Embryonic facial prominence (tissue), 1 donor: ENCODE measurements around the gene SART3.
"Not testable (repeated sequence)": the region's sequence is repeated elsewhere in the genome, so short reads cannot be mapped to it uniquely, and the experiment has no call there.

Experiments
- DNase-seq: peaks from one replicate; pipeline ENCODE4 v3.0.0-alpha.2; 2016; ENCODE audit errors: extremely low spot score

The SART3 gene

DNA sequence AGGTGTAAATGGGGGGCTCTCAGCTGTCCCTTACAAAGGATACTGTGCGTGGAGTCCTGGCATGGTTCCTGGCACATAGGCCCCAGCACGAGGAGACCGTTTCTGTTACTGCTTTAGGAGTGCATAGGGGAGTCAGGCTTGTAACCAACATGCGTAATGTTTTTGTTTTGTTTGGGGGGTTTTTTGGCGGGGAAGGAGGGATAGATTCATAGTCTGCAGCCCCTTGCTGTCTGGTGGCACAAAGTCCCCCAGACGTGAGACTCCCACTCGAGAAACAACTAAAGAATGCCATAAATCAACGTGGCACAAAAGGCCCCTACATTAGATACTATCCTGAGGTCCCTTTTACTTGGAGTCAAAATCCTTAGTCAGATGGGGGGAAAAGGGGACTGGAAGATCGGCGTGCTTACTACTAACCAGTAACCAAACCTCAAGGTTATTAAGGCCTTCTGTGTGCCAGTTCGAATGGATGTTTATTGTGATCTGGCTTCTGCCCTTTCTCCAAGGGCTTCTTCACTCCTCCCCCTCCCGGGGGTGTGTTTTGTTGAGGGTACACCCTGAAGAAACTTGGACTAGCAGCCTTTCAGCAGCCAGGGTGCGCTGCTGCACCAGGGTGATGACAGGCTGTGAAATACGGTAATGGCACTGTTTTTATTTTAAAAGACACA lies 2.3 kb upstream of the SART3 start:
- peak; percentile 61 for DNase-seq

DNA sequence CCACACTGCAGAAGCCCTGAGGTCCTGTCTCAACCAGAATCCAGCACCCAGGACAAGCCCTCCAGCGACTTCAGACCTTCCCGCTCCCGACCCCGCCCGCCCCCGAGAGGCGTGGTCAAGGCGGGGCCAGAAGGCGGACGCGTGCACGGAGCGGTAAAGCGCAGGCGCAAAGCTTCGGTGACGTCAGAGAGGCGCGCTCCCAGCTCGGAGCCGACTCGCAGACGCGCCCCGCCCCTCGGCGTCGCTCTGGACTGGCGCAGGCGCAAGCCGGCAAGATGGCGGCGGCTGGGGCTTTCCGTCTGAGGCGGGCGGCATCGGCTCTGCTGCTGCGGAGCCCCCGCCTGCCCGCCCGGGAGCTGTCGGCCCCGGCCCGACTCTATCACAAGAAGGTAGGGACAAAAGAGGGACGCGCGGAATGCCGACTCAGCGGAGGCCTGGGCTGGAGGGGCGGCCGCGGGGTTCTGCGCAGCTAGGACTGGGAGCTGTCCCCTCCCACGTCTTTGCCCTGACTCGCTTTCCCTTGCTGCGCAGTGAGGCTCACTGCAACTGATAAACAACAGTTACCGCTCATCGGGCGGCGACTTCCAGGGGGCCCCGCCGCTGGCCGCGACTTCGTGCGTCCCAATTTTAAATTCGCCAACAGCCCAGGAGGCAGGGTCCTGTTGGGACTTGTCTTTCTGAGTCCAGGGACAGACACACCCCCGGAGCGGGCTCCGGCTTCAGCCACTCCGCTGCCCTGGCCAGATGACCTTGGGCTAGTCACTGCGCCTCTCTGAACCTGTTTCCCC lies 1.6 kb upstream of the SART3 start, which contains the start of gene ISCU:
TSS of gene ISCU (plus strand) at position 249 of the 788 bp plus-strand sequence. CDS start at position 276, 27 bp downstream.
- peak; percentile 93 for DNase-seq

DNA sequence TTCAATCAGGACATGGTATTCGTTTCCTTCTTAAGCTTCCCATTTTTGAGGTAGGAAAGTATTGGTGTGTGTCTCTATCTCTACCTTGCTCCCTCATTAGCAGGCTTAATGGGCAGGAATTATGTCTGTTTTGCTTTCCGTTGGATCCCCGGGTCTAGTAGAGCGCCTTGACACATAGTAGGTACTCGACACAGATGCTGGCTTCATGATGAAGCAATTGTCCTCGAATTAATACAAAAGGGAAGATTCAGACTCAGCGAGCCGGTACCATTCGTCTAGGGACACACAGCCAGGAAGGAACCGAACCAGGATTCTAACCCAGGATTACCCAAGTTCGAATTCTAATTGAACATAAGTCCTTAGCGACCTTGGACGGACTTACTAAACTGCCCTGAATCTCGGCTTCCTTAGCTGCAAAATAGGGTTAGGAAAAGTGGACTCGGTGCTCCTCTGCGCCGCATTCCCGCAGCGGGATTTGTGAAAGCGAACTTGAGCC lies 927 bp upstream of the SART3 start:
- peak; percentile 29 for DNase-seq

DNA sequence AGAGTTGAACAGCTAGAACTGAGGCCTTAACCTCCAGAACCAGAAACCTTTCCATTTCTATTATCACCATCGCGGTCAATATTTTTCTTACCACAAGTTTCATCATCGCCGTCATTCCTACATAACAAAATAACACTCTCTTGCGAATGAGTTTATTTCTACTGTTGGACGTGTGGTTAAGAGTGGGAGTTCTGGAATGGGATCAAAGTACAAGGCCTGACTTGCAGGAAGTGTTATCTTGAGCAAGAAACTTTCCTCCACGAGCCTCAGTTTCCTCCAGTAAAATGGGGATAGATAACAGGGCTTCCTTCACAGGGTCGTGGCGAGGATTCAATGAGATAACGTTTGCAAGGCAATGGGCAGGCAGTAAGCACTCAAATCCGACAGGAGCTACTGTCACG lies 652 bp downstream of the SART3 start:
- DNase-seq, result no peak

DNA sequence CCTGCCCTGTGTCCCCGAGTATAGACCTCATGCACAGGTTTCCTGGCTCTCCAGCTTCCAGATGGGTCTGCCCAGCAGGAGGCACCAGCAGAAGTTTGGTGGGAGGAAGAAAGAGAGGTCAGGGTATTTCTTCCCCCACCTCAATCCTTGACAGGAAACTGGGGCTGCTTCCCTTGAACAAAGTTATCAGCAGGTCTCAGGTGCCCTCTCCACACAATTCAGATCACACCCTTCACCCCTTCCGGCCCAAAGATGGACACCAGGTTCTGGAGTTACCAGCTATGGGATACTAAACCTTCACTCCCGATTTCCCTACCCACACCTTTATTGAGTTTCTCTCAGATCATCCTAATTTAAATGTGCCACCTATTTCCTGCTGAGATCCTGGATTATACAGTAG lies 1.2 kb downstream of the SART3 start:
- no peak for DNase-seq

DNA sequence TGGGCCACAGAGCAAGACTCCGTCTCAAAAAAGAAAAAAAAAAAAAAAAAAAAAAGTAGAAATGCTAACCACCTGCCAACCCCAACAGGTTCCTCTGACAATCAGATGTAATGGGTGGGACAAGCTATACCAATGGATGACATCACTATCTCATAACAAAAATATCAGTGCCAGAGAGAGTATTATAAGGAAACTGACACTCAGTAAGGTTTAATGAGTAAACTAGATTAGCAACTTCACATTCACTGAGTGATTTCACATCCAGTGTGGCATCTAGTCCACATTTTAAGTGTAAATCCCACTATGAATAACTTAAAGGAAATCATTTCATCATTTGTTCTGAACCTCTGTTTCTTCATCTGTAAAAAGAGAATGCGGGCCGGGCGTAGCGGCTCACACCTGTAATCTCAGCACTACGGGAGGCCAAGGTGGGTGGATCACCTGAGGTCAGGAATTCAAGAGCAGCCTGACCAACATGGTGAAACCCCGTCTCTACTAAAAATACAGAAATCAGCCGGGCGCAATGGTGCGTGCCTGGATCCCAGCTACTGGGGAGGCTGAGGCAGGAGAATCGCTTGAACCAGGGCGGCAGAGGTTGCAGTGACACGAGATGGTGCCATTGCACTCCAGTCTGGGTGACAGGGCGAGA lies 1.8 kb downstream of the SART3 start:
- DNase-seq, result no peak

DNA sequence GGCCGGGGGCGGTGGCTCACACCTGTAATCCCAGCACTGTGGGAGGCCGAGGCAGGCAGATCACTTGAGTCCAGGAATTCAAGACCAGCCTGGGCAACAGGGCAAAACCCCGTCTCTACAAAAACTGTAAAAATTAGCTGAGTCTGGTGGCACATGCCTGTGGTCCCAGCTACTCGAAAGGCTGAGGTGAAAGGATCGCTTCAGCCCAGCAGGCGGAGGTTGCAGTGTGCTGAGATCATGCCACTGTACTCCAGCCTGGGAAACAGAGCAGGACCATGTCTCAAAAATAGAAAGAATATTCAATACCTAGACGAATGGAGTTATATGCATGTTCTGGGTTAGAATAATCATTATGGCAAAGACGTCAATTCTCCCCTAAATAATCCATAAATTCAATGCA lies 5.6 kb downstream of the SART3 start:
- DNase-seq, result not testable (repeated sequence)

DNA sequence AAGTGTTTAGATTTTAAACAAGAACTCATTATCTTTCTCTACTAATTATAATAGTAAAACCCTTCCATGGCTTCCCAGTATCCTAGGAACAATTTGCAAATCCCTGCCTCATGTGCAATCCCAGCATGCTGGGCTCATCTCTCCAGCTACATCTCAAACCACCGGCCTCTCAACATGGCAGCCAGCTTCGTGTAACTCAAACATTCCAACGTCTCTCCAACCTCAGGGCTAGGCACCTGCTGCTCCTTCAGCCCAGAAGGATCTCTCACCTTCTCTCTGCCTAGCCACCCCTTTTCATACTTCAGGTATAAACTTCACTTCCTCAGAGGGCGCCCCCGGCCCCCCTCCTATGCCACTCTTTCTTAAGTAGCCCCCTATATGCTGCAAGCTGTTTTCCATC lies 7.2 kb downstream of the SART3 start:
- DNase-seq, result no peak

DNA sequence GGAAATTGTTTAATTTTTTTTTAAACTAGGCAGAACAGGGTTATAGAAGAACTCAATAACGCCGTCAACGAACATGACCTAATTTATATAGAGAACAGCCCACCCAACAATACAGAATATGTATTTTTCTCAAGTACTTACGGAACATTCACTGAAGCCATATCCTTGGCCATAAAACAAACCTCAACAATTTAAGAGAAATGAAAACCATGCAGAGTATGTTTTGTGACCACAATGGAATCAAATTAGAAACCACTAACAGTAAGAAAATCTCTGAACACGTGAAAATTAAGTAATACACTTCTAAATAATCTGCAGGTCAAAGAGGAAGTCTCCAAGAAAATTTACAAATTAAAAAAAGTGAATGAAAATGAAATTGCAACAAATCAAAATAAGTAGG lies 9.4 kb downstream of the SART3 start:
- no peak for DNase-seq

DNA sequence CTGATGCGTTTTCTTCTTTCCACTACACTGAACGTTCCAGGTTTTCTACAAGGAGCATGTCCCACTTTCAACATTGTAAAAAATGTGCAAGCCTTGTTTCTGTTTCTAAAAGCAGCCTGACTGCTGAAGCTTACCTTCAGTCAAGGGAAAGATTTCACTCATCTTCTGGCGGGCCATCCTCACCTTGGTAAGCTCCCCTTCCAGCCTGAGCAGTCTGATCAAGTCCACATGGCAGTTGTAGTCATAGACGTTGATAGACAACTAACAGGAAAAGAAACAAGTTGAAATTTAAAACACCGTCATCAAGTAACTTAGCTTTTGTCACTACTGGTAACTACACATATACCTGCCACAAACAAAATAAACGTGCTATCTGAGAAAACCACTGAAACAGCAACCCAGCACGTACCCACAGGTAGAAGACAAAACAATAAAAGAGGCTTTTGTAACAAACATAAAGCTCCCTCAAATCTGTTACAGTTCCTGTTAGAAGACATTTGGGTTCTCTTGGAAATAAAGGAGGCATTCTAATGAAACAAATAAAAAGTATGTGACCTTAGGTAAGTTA lies 11.9 kb downstream of the SART3 start:
- DNase-seq, result no peak

DNA sequence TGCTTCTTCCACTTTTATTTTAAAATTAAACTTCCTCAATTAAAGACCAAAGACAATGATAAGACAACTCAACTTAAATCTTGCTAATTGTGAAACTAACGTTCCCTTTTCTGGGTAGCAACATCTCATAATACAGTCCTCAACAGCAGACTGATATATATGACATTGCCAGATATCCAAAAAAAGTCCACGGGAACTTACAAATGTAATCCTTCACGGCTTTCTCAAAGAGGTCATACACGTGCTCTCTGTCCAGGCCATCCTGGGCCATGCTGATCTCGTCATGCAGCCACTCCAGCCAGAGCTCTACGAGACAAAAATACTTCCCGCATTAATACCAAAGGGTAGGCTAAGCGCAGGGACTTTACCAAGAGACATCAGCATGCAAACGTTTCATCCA lies 13.3 kb downstream of the SART3 start:
- no peak for DNase-seq

DNA sequence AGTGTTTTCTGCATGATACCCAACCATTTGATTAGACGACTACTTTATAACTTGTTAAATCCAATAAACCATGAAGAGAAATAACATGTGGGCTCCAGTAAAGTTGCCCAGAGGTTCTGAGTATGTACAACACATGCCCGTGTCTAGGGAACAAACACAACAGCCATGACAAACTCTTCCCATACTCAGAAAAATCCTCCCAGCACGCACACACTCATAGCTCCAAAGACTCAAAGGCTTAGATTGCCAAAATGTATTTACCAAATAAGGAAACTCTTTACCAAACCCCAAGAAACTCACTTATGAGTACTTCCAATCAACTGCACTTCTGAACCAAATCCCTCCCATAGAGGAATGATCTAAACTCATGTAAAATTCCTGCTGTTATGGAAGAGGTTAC lies 17.3 kb downstream of the SART3 start:
- no peak for DNase-seq

DNA sequence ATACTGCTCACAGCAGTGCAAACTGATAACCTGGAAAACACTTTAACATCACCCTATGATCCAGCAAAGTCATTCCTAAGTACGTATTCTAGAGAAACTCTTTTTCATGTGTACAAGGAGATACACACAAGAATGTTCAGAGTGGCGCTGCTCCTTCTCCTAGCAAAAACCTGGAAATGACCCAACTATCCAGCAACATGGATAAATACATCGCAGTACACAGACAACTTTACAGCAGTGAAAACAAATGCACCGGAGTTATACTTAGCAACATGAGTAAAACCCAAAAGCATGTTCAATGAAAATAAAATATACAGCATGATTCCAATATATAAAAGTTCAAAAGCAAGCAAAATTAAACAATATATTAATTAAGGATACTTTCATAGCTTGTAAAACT lies 18.7 kb downstream of the SART3 start:
- DNase-seq, result no peak

DNA sequence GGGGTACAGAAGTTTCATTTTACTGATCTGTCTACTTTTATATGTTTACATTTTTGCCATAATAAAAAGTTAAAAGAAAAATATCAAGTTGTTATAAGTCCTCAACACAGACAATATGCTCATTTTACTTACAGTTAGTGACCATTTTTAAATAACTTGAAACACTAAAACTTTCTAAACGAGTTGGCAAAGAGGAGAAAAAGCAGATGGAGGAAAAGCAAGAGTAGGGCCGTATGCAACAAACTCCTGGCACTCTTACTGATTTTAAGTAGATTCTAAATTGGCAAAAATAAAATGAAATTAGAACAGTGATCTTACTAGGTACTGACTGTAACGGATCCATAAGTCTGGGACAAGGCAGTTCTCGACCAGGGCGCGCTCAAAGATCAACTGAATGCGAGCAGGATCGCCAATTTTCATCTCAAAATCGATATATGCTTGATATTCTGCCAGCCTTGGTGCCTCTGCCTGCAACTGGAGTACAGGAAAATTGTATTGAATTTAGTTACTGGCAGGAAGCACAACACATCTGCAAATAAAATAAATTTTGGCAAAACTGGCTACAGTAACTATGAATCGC lies 22.3 kb downstream of the SART3 start:
- no peak for DNase-seq

DNA sequence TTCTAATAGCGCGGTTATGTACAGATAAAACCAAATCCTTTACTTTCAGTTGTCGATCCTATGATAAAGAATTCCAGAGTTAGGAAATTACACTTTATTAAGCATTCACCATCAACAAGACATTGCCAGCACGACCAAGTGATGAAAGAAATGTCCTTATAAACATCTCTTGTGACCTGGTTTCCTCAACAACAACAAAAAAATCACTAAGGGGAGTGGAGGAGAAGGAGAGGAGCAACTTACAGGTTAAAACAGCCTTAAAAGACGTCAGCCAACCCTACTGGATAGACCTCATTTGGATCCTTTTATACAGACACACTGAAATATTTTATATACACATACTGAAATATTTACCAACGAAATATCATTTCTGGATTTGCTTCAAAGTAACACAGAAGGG lies 22.8 kb downstream of the SART3 start:
- no peak for DNase-seq

DNA sequence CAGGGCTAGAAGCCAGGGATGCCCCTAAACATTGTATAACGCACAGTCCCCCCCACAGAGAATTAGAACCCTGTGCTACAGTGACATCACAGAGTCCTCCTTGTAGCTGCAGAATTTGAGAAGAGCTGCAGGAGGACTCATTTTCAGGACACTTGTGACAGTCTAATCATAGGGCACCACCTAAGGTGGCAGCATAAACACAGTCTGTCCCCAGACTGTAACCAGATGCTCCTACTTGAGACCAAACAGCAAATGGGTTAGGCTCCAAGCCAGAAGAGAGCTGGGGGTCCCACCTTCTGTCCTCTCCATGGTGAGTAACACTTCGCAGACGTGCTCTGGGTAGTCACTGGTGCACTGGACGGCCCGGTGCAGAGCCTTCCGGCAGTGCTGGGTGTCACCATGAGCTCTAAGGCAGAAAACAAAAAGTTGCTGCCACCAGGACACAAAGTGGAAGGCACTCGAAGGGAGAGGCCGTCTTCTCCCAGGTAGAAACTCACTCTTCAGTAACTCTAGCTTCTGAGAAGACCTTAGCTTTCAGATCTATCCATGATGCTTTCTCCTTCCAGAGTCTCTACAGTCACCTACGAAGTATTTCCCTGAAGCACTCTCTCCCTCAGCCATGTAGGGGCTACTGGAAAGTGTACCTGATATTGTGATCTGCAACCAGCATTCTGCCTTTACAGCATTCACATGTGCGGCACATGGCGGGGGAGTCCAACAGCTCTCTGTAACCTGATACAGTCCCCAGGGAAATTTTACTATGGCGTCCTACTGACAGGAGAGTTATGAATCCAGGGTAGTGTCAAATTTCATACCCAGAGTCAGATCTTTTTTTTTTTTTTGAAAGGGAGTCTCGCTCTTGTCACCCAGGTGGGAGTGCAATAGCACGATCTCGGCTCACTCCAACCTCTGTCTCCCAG lies 28.8 kb downstream of the SART3 start:
- DNase-seq, result no peak

DNA sequence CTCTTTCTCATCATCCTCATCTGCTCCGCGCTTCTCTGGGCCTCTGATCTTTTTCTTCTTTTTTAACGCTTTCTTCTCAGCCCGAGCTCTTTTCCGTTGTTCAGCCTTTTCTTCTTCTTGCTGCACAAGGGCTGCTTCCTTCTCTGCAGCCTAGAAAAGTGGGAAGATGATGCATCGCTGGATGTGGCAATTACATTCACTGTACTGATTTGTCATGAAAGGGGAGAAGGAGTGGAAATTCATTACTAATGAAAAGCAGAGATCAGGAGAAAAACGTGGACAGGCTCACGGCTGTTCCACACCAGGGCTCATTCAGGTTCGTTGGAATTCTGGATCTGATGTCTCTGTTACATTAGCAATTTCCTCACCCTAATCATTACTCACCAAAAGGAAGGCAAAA lies 30.8 kb downstream of the SART3 start:
- DNase-seq, result no peak

DNA sequence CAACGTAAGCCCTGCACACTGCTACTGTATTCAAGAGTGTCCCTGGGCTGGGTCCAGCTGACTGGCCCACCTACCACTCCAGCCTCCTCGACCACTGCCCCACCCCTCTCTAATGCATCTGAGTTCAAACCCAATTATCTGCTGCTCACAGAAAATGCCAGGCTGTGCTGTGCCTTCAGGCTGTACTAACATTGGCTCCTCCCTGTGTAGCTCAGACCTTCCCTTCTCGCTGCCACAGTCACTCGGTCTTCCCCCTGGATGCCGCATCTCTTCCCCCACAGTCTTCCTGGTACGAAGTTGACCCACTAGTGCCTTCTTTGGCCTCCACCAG lies 33.8 kb downstream of the SART3 start:
- no peak for DNase-seq

DNA sequence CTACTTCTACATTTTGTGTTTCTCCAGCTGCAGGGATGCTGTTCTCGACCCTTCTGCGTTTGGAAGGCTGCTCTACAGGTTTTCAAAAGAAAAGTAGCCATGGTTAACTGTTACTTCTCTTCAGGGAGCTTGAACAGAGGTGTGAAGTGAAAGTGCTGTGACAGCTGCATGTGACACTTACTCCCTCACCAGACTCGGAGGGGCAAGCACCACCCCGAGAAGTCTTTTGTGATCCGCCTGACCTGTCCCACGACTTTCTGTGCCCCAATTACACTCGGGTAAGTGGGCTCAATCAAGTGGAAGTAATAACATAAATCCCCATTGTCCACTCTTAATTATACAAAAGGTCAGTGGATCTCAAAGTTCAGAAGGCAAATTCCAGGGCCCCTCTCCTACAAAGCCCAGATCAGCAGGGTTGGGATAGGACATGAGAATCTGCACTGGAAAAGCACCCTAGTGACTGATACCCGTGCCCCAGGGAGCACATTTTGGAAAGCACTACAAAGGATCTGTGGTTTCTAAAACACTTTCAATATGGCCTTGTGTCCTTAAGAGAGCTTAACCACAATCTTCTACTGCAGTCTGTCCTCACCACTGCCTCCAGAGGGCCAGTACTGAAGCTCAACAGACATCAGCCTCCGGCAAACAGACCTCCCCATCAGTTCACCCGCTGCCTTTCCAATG lies 34.3 kb downstream of the SART3 start:
- no peak for DNase-seq

DNA sequence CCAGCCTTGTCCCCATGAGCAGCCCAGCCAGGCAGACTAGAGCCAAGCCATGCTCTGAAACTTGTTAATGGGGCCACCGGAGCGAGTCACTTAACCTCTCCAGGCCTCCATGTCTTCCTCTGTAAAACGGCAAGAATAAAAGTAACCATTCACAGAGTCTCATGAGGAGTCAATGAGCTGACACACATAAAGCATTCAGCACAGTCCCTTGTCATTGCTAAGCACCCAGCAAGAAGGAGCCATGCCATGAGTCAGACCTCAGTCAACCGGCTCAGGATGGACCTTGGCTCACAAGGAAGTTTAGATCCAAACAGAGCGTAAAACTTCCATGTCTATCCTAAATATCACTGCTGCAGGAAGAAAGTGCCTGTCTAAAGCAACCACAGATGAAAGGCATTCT lies 35.3 kb downstream of the SART3 start:
- no peak for DNase-seq

DNA sequence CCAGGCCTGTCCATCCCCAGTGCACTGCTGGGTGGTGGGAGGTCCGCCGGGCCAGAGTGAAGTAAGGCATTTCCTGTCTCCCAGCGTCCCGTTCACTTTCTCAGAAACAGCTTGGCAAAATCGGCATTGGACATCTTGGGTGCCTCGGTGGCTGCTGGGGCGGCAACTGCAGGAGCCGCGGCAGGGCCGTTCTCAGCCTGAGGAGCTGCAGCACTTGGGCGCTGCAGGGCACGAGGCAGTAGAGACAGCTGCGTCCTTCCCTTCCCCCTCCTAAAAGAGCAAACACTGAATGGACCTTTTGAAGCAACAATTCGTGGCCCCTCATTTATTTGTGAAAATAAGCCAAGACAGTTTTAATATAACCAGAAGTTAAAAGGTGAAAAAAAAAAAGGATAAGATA lies 37.6 kb downstream of the SART3 start:
- no peak for DNase-seq
